IMR-90 (cell line): Measurements from ENCODE around the gene GDPD2. TPM values are rescaled to one million over a fixed set of nuclear protein-coding genes. Genes with fewer than 3 reads are reported as not detected.

ENCODE experiments used
- ATAC-seq: fragments of 200-7000 bp; cut with Tn5 transposase; 2 replicates; pipeline ENCODE4 v1.9.1; 2020; ENCODE audit warnings: low read depth, mild to moderate bottlenecking, moderate library complexity
- BruUV-seq: library from RNA; stranded (reverse); fragments of 400-500 nt; replicated peaks from 2 replicates; lab custom pipeline; 2021; lab: Mats Ljungman, UMichigan
- CTCF ChIA-PET: fragments of 300-600 bp; formaldehyde crosslinking; extraction: SDS; loops from one replicate; lab custom pipeline; 2021; ENCODE audit warnings: antibody characterized with exemption; lab: Yijun Ruan, JAX
- POLR2A ChIA-PET: fragments of 300-600 bp; sonication (Branson Sonifier 250); formaldehyde crosslinking; loops from one replicate; lab custom pipeline; 2022; ENCODE audit warnings: antibody characterized with exemption; ENCODE audit not compliant: unreplicated experiment; lab: Charles Lee
- DNase-seq: peaks from one replicate; pipeline ENCODE4 v3.0.0; 2013
- H2AFZ ChIP-seq: replicated peaks from 2 replicates; pipeline ENCODE3; 2013; ENCODE audit warnings: low read length, mild to moderate bottlenecking; ENCODE audit not compliant: poor library complexity
- H2AK5ac ChIP-seq: 2 replicates; pipeline ENCODE4 v1.6.1; 2013; ENCODE audit warnings: low read depth, low read length, inconsistent platforms
- H2AK9ac ChIP-seq: replicated peaks from 2 replicates; pipeline ENCODE3; 2013; ENCODE audit warnings: mild to moderate bottlenecking, low read depth, low read length, moderate library complexity; ENCODE audit not compliant: poor library complexity
- H2BK120ac ChIP-seq: 2 replicates; pipeline ENCODE4 v1.6.1; 2013; ENCODE audit warnings: low read depth, low read length, inconsistent platforms
- H2BK15ac ChIP-seq: 3 replicates; pipeline ENCODE4 v1.6.1; 2013; ENCODE audit warnings: low read depth, low read length, inconsistent platforms
- H2BK20ac ChIP-seq: 2 replicates; pipeline ENCODE4 v1.6.1; 2013; ENCODE audit warnings: low read depth, mild to moderate bottlenecking, inconsistent platforms, low read length, moderate library complexity
- H2BK5ac ChIP-seq: 2 replicates; pipeline ENCODE4 v1.6.1; 2013; ENCODE audit warnings: mild to moderate bottlenecking, low read depth, low read length, inconsistent platforms; ENCODE audit not compliant: poor library complexity, severe bottlenecking
- H3K14ac ChIP-seq: replicated peaks from 2 replicates; pipeline ENCODE4 v1.6.1; 2013; ENCODE audit warnings: low read depth, low read length, inconsistent platforms
- H3K18ac ChIP-seq: 2 replicates; pipeline ENCODE4 v1.6.1; 2013; ENCODE audit warnings: low read depth, low read length, control low read depth
- H3K23ac ChIP-seq: 2 replicates; pipeline ENCODE4 v1.6.1; 2013; ENCODE audit warnings: low read depth, low read length, inconsistent platforms
- H3K27ac ChIP-seq: 2 replicates; pipeline ENCODE4 v1.5.1; 2013; ENCODE audit warnings: mild to moderate bottlenecking, control low read depth, low read length; ENCODE audit not compliant: insufficient read depth
- H3K27me3 ChIP-seq: 2 replicates; pipeline ENCODE4 v1.6.1; 2013; ENCODE audit warnings: low read length; ENCODE audit not compliant: control insufficient read depth, insufficient read depth
- H3K36me3 ChIP-seq: 2 replicates; pipeline ENCODE4 v1.6.1; 2013; ENCODE audit warnings: low read length, mixed read lengths; ENCODE audit not compliant: control insufficient read depth, insufficient read depth
- H3K4ac ChIP-seq: 2 replicates; pipeline ENCODE4 v1.6.1; 2013; ENCODE audit warnings: low read depth, low read length, inconsistent platforms
- H3K4me1 ChIP-seq: 2 replicates; pipeline ENCODE4 v1.6.1; 2013; ENCODE audit warnings: low read length, mixed read lengths; ENCODE audit not compliant: control insufficient read depth, insufficient read depth
- H3K4me2 ChIP-seq: 2 replicates; pipeline ENCODE4 v1.6.1; 2013; ENCODE audit warnings: low read depth, mild to moderate bottlenecking, control low read depth, low read length, moderate library complexity
- H3K4me3 ChIP-seq: 2 replicates; pipeline ENCODE4 v1.5.1; 2013; ENCODE audit warnings: low read depth, mild to moderate bottlenecking, control low read depth, low read length, moderate library complexity; ENCODE audit not compliant: insufficient read depth
- H3K56ac ChIP-seq: 2 replicates; pipeline ENCODE4 v1.6.1; 2013; ENCODE audit warnings: low read length, inconsistent platforms; ENCODE audit not compliant: insufficient read depth; ENCODE audit errors: extremely low read depth
- H3K79me1 ChIP-seq, 2 experiments: 2 replicates each; pipeline ENCODE4 v1.6.1; 2013; ENCODE audit warnings: low read length in 2 of 2, inconsistent platforms in 1 of 2, low read depth in 1 of 2
- H3K9ac ChIP-seq: 2 replicates; pipeline ENCODE4 v1.6.1; 2013; ENCODE audit warnings: low read depth, low read length, control low read depth
- H3K9me1 ChIP-seq: 2 replicates; pipeline ENCODE4 v1.6.1; 2013; ENCODE audit warnings: low read length, inconsistent platforms; ENCODE audit not compliant: insufficient read depth
- H3K9me3 ChIP-seq: 2 replicates; pipeline ENCODE4 v1.6.1; 2013; ENCODE audit warnings: low read length; ENCODE audit not compliant: control insufficient read depth, insufficient read depth
- H4K20me1 ChIP-seq: 2 replicates; pipeline ENCODE4 v1.6.1; 2013; ENCODE audit warnings: low read length, inconsistent platforms; ENCODE audit not compliant: insufficient read depth
- H4K5ac ChIP-seq: 2 replicates; pipeline ENCODE4 v1.6.1; 2013; ENCODE audit warnings: mild to moderate bottlenecking, low read depth, low read length, control low read depth
- H4K8ac ChIP-seq, 2 experiments: 2 replicates each; pipeline ENCODE4 v1.6.1; 2013; ENCODE audit warnings: low read depth in 2 of 2, low read length in 2 of 2, control low read depth in 1 of 2, inconsistent platforms in 1 of 2
- H4K91ac ChIP-seq: 2 replicates; pipeline ENCODE4 v1.6.1; 2013; ENCODE audit warnings: low read depth, low read length, inconsistent platforms; ENCODE audit not compliant: insufficient read depth
- BHLHE40 ChIP-seq: fragments of 150-350 bp; IDR thresholded peaks from 2 replicates; pipeline ENCODE4 v1.6.1; 2016; ENCODE audit warnings: mild to moderate bottlenecking, low read depth, low read length
- CEBPB ChIP-seq: IDR thresholded peaks from 2 replicates; pipeline ENCODE4 v1.6.1; 2012; ENCODE audit warnings: low read depth, low read length, improper control_type of control experiment
- CHD1 ChIP-seq: IDR thresholded peaks from 2 replicates; pipeline ENCODE4 v1.6.1; 2012; ENCODE audit warnings: low read depth, low read length, improper control_type of control experiment
- CTCF ChIP-seq: conservative IDR thresholded peaks from 2 replicates; pipeline ENCODE4 v1.5.1; 2012; ENCODE audit warnings: mild to moderate bottlenecking, low read depth, low read length, improper control_type of control experiment
- FOS ChIP-seq: fragments of 150-350 bp; IDR thresholded peaks from 2 replicates; pipeline ENCODE4 v1.6.1; 2016; ENCODE audit warnings: low read depth, low read length
- RAD21 ChIP-seq: IDR thresholded peaks from 2 replicates; pipeline ENCODE4 v1.6.1; 2012; ENCODE audit warnings: low read length, improper control_type of control experiment
- RCOR1 ChIP-seq: IDR thresholded peaks from 2 replicates; pipeline ENCODE4 v1.6.1; 2012; ENCODE audit warnings: mild to moderate bottlenecking, low read length, improper control_type of control experiment; ENCODE audit not compliant: insufficient replicate concordance
- SMC3 ChIP-seq: fragments of 150-350 bp; IDR thresholded peaks from 2 replicates; pipeline ENCODE4 v1.6.1; 2016; ENCODE audit warnings: low read depth, mild to moderate bottlenecking, antibody characterized with exemption, low read length, moderate library complexity
- WGBS, 2 experiments: methylation state at CpG; one replicate each; pipeline versions ENCODE4 v1.1.5 to v1.1.7; 2013; ENCODE audit warnings: missing lambda C conversion rate in 2 of 2; ENCODE audit not compliant: insufficient read length in 1 of 2; ENCODE audit errors: extremely low coverage in 2 of 2; 5-methylcytosine and 5-hydroxymethylcytosine counted together
- dilution Hi-C: fragments of 300-500 bp; cut with HindIII; formaldehyde crosslinking; loops from one replicate; pipeline ENCODE4 v1.14.3; 2018; ENCODE audit warnings: low sequenced_read_pairs; ENCODE audit not compliant: unreplicated experiment
- in situ Hi-C: fragments of 300-500 bp; cut with MboI; formaldehyde crosslinking; loops from 3 replicates; pipeline ENCODE4 v1.14.3; 2019; ENCODE audit warnings: low sequenced_read_pairs, inconsistent platforms, mixed read lengths
- intact Hi-C: fragments of 100-400 bp; cut with micrococcal nuclease; formaldehyde crosslinking; loops from 2 replicates; pipeline ENCODE4 v1.10.0; 2022
- polyA plus RNA-seq, 3 experiments: library from polyadenylated mRNA; depleted of rRNA; stranded (reverse); fragments of >200 nt; gene quantifications; 2 replicates each; pipeline ENCODE4 v1.2.3, GENCODE V29; 2012; ENCODE audit warnings: low replicate concordance in 1 of 3
- total RNA-seq: library from RNA; depleted of rRNA; stranded (reverse); fragments of >200 nt; gene quantifications from 2 replicates; pipeline ENCODE4 v1.2.3, GENCODE V29; 2012

GDPD2 gene
- total and polyA plus RNA-seq, 2 of the 4 experiments (the other 2 are of a cell fraction), result not detected

GRCh38 chrX:70470850-70471289 is 47.8 kb downstream of the GDPD2 start:
- Histone ChIP-seq H2AK9ac (no peak overlapping the region), H2AK5ac (no peak overlapping the region), H3K79me1 (peaks cover 0 to 11% of the 10 kb centered on the region in 2 experiments; a peak in 2 of 4 replicates), H3K9ac (no peak overlapping the region), H3K36me3 (no peaks in the 10 kb centered on the region; the same call in 1 of the 2 replicates), H3K9me3 (no peaks in the 10 kb centered on the region), H3K27me3 (no peaks in the 10 kb centered on the region), H3K56ac (no peak overlapping the region), H2BK15ac (no peak overlapping the region), H3K27ac (no peak overlapping the region), H4K5ac (no peak overlapping the region), H4K91ac (no peak overlapping the region), H2AFZ (no peak overlapping the region), H4K8ac (no peak overlapping the region), H3K18ac (no peak overlapping the region), H2BK5ac (no peak overlapping the region), H3K23ac (no peak overlapping the region), H3K4me2 (no peak overlapping the region), H3K4ac (no peak overlapping the region), H3K9me1 (no peaks in the 10 kb centered on the region; the same call in 1 of the 2 replicates), H3K14ac (no peak overlapping the region), H2BK20ac (no peak overlapping the region), H2BK120ac (no peak overlapping the region), H4K20me1 (no peaks in the 10 kb centered on the region), H3K4me1 (no peaks in the 10 kb centered on the region), H3K4me3 (no peak overlapping the region)
- 75% methylated on average over 1 of the region's 3 CpGs; no CpG with 5 or more reads in 1 of the 2 experiments for WGBS, 2 experiments
- POLR2A ChIA-PET, result no interaction called here
- no TSS peak for BruUV-seq
- TF ChIP-seq RCOR1, result no peak
- TF ChIP-seq RAD21, result no peak
- no peak for TF ChIP-seq CHD1
- no peak for TF ChIP-seq FOS
- TF ChIP-seq SMC3, result no peak
- TF ChIP-seq BHLHE40, result no peak
- no peak for TF ChIP-seq CEBPB
- no peak for TF ChIP-seq CTCF
- intact Hi-C loops (no loop called here), dilution Hi-C loops (no loop called here), in situ Hi-C loops (no loop called here)
- CTCF ChIA-PET, result no interaction called here
- ATAC-seq, result no peak
- peak; percentile 18 for DNase-seq
